SK-N-MC (cell line): ENCODE measurements around the gene CPLX4.

Experiments used
- EZH2 ChIP-seq: fragments of 200-600 bp; sonication (generic); IDR thresholded peaks from one replicate; pipeline ENCODE4 v1.6.1; 2017; ENCODE audit warnings: antibody characterized with exemption
- FOXP2 ChIP-seq: optimal IDR thresholded peaks from 2 replicates; pipeline ENCODE3; 2011; ENCODE audit warnings: mild to moderate bottlenecking, moderate library complexity; ENCODE audit not compliant: insufficient read depth; ENCODE audit errors: extremely low read length, control extremely low read depth
- POLR2AphosphoS5 ChIP-seq: IDR thresholded peaks from 2 replicates; pipeline ENCODE4 v1.6.1; 2012; ENCODE audit warnings: mild to moderate bottlenecking, low read depth, low read length, borderline replicate concordance

- no peak for TF ChIP-seq POLR2AphosphoS5
- no peak for TF ChIP-seq EZH2
- TF ChIP-seq FOXP2 = no peak
Observed at GRCh38 chr18:59311631-59312030, 6.8 kb downstream of the CPLX4 start.
